ENCODE results near the gene FZR1. TPM values are rescaled to one million over a fixed set of nuclear protein-coding genes. Genes with fewer than 3 reads are reported as not detected.
A peak's percentile ranks its signal among the peaks of the same experiment; 100 is the strongest.

FZR1 gene
- total and polyA plus RNA-seq, 9 of the 15 experiments (the other 6 are each of a cell fraction or from before 2014, with no cell fraction given), result 0.18 to 48.0 (median 22.2) TPM

GRCh38 chr19:3507371-3508120 is 1.4 kb downstream of the FZR1 start (continued):
- TF ChIP-seq CEBPB (tag; IDR thresholded peaks at IDR 0.05) (no peak), POLR2G (IDR thresholded peaks at IDR 0.05; ENCODE audit: low read depth, low read length) (peak; percentile 41; the same call in 1 of the 2 replicates), ZBTB33 (CRISPR knock-in tag; IDR thresholded peaks at IDR 0.05) (peak; percentile 77; the same call in 1 of the 2 replicates), CHAMP1 (IDR thresholded peaks at IDR 0.05) (no peak), HDAC8 (tag; IDR thresholded peaks at IDR 0.05) (no peak), SRSF7 (optimal IDR thresholded peaks at IDR 0.05; ENCODE audit: low read depth, low read length) (no peak), PHF21A (IDR thresholded peaks at IDR 0.05; ENCODE audit: borderline replicate concordance, low read depth) (no peak), ATF3 (IDR thresholded peaks at IDR 0.05) (peak; percentile 89), ATF3 (CRISPR knock-in tag; conservative IDR thresholded peaks at IDR 0.05) (no peak), NFIX (CRISPR knock-in tag; IDR thresholded peaks at IDR 0.05; ENCODE audit: low read depth) (no peak), JUN (IDR thresholded peaks at IDR 0.05; ENCODE audit: borderline replicate concordance, low read depth, low read length) (peak; percentile 56; the same call in 1 of the 2 replicates), JUN (CRISPR knock-in tag; IDR thresholded peaks at IDR 0.05; ENCODE audit: borderline replicate concordance) (no peak), TAF7 (tag; IDR thresholded peaks at IDR 0.05) (no peak), ZNF512 (tag; IDR thresholded peaks at IDR 0.05) (no peak), HMGN3 (IDR thresholded peaks at IDR 0.05; ENCODE audit: borderline replicate concordance, extremely low read depth, insufficient read length, low read depth, low read length) (no peak), WHSC1 (IDR thresholded peaks at IDR 0.05; ENCODE audit: low read length) (no peak), ZBTB2 (IDR thresholded peaks at IDR 0.05) (0 out of 2 replicates have a peak, but pooled peaks have one; percentile 42), XRCC5 (IDR thresholded peaks at IDR 0.05; ENCODE audit: low read depth, low read length) (no peak)
